Colonic mucosa (tissue), 4 donors: Measurements from ENCODE around the gene TMEM185B. TPM values are rescaled to one million over a fixed set of nuclear protein-coding genes. Genes with fewer than 3 reads are reported as not detected.

ENCODE experiments used
- DNase-seq: peaks from one replicate; pipeline ENCODE4 v3.0.0-alpha.2; 2020
- H3K27ac ChIP-seq: fragments of 200-600 bp; one replicate; pipeline ENCODE4 v1.8.0; 2021
- H3K27me3 ChIP-seq: fragments of 200-600 bp; one replicate; pipeline ENCODE4 v1.8.0; 2021
- H3K36me3 ChIP-seq: fragments of 200-600 bp; one replicate; pipeline ENCODE4 v1.8.0; 2021
- H3K4me1 ChIP-seq: fragments of 200-600 bp; one replicate; pipeline ENCODE4 v1.8.0; 2021; ENCODE audit warnings: mild to moderate bottlenecking
- H3K4me3 ChIP-seq: fragments of 200-600 bp; one replicate; pipeline ENCODE4 v1.8.0; 2021
- H3K9ac ChIP-seq, 2 donors: one replicate each; pipeline ENCODE4 v1.7.0; 2013; ENCODE audit warnings: control low read depth in 2 of 2, low read depth in 2 of 2, low read length in 2 of 2
- H3K9me3 ChIP-seq: fragments of 200-600 bp; one replicate; pipeline ENCODE4 v1.8.0; 2021
- CTCF ChIP-seq: fragments of 200-600 bp; IDR thresholded peaks from one replicate; pipeline ENCODE4 v1.8.0; 2022; ENCODE audit warnings: antibody characterized with exemption, mild to moderate bottlenecking
- intact Hi-C: fragments of 100-400 bp; cut with DNase I; formaldehyde crosslinking; loops from one replicate; pipeline ENCODE4 v1.14.1; 2022
- total RNA-seq, 2 donors: library from RNA; stranded (reverse); fragmentation: NEBNext Ultra II Directional in 1 of 2; extraction: Animal tissue kit (Norgen Biotek cat#: 25700) in 1 of 2; gene quantifications; one replicate each; pipeline ENCODE4 v1.2.1, GENCODE V29; 2021
- donor health status: healthy.
- donor health status: DM: no; HTN: no; CAD: no.
- donor health status: DM: no; HTN: no; CAD: no.

TMEM185B gene
- total RNA-seq, 2 donors from 2014 or later = 14.4 to 16.5 TPM

- no peaks in the 10 kb centered on the region for H3K4me1 ChIP-seq
- TF ChIP-seq CTCF = no peak
- intact Hi-C loops = loop anchor here (10.0 kb wide), 1 partner anchor 57 kb away; no protein-coding TSS in a partner anchor
- no peak overlapping the region for H3K27ac ChIP-seq
- no peak overlapping the region for H3K9ac ChIP-seq
- no peak overlapping the region for H3K4me3 ChIP-seq
- no peaks in the 10 kb centered on the region for H3K9me3 ChIP-seq
- H3K27me3 ChIP-seq = no peaks in the 10 kb centered on the region
- DNase-seq = no peak
- no peaks in the 10 kb centered on the region for H3K36me3 ChIP-seq
Observed at GRCh38 chr2:120258196-120258595, 35.0 kb upstream of the TMEM185B start.

DNA sequence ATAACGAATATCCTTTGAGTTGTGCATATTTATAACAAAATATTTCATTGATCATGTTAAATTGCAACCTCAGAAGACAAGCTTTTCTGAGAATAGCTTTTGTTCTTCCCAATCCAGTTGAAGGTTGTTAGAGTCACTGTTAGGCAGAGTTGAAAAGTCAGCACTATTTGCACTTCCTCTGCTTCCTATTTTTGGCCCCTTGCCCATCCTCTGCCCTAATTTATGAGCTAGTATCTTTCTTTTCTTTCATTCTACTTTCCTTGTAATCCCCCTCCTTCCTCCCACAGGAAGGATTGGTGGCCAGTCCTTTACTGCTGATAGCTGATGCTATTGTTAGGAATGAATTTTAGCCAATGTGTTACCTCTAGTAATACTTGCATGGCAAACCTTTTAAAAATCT is 34.3 kb upstream of the TMEM185B start:
- Histone ChIP-seq H3K27me3 (no peaks in the 10 kb centered on the region), H3K4me3 (no peak overlapping the region), H3K36me3 (no peaks in the 10 kb centered on the region), H3K4me1 (no peaks in the 10 kb centered on the region), H3K9ac (no peak overlapping the region), H3K27ac (no peak overlapping the region), H3K9me3 (no peaks in the 10 kb centered on the region)
- intact Hi-C loops = loop anchor here (10.0 kb wide), 1 partner anchor 57 kb away; no protein-coding TSS in a partner anchor
- DNase-seq = no peak
- no peak for TF ChIP-seq CTCF

DNA sequence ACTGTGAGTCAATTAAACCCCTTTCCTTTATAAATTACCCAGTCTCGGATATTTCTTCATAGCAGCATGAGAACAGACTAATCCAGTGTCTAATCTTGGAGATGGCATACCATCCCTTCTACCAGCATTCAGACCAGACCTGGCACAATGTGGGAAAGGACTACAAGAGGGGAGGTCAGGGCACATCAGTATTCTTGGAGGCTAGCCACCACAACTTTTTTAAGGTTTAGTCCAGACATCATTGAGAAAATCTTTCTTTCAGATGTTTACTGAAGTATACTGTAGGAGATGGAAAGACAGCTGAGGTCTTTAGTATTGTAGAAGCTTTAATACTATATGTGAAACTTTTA is 33.4 kb upstream of the TMEM185B start:
- H3K4me1 ChIP-seq = no peaks in the 10 kb centered on the region
- no peak overlapping the region for H3K9ac ChIP-seq
- H3K4me3 ChIP-seq = no peak overlapping the region
- no peaks in the 10 kb centered on the region for H3K27me3 ChIP-seq
- TF ChIP-seq CTCF = no peak
- H3K27ac ChIP-seq = no peak overlapping the region
- H3K36me3 ChIP-seq = no peaks in the 10 kb centered on the region
- H3K9me3 ChIP-seq = no peaks in the 10 kb centered on the region
- intact Hi-C loops = loop anchor here (10.0 kb wide), 1 partner anchor 58 kb away; no protein-coding TSS in a partner anchor
- no peak for DNase-seq

DNA sequence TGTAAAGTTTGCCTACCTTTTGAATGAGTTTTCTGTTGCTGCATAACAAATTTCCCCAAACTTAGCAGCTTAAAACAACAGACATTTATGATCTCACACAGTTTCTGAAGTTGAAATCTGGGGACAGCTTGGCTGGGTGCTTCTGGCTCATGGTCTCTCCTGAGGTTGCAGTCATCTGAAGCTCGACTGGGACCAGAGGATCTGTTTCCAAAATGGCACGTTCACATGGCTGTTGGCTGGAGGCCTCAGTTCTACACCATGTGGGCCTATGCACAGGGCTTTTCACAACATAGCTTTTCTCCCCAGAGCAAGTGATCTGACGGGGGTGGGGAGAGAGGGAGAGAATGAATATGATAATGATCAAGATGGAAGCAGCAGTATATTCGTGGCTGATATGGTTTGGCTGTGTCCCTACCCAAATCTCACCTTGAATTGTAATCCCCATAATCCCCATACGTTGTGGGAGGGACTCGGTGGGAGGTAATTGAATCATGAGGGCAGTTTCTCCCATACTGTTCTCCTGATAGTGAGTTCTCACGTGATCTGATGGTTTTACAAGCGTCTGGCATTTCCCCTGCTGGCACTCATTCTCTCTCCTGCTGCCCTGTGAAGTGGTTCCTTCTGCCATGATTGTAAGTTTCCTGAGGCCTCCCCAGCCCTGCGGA is 32.9 kb upstream of the TMEM185B start:
- no peaks in the 10 kb centered on the region for H3K4me1 ChIP-seq
- H3K9ac ChIP-seq = no peak overlapping the region
- H3K9me3 ChIP-seq = no peaks in the 10 kb centered on the region
- no peak for TF ChIP-seq CTCF
- no peaks in the 10 kb centered on the region for H3K27me3 ChIP-seq
- H3K27ac ChIP-seq = no peak overlapping the region
- H3K36me3 ChIP-seq = no peaks in the 10 kb centered on the region
- no peak for DNase-seq
- intact Hi-C loops = loop anchor here (10.0 kb wide), 1 partner anchor 59 kb away; no protein-coding TSS in a partner anchor
- H3K4me3 ChIP-seq = no peak overlapping the region

DNA sequence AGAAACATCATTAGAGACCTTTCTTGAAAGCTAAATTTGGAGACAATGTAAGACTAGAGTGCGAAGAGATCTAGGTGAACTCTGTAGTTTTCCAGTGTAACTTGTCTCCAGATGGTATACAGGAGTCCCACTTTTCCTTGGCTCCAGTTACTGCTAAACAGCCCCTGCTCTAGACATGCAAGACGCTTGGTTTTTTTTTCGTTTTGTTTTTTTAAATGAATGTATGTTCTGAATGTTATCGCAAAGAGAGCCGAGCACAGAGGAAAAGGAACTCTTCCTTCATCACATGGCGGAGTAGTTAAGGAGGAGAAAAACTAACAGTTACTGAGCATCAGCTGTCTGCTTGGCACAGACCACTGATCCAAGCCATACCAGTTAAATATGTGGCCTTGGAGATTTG is 31.9 kb upstream of the TMEM185B start:
- no peaks in the 10 kb centered on the region for H3K27me3 ChIP-seq
- intact Hi-C loops = loop anchor here (10.0 kb wide), 1 partner anchor 60 kb away; no protein-coding TSS in a partner anchor
- no peaks in the 10 kb centered on the region for H3K9me3 ChIP-seq
- H3K4me3 ChIP-seq = no peak overlapping the region
- no peak overlapping the region for H3K27ac ChIP-seq
- no peak overlapping the region for H3K9ac ChIP-seq
- H3K36me3 ChIP-seq = no peaks in the 10 kb centered on the region
- DNase-seq = no peak
- H3K4me1 ChIP-seq = no peaks in the 10 kb centered on the region
- no peak for TF ChIP-seq CTCF
